ENCODE results near the gene BIRC2. TPM values are rescaled to one million over a fixed set of nuclear protein-coding genes. Genes with fewer than 3 reads are reported as not detected.

BIRC2 gene
- total RNA-seq, 1 donor from 2014 or later: 63.9 TPM

DNA sequence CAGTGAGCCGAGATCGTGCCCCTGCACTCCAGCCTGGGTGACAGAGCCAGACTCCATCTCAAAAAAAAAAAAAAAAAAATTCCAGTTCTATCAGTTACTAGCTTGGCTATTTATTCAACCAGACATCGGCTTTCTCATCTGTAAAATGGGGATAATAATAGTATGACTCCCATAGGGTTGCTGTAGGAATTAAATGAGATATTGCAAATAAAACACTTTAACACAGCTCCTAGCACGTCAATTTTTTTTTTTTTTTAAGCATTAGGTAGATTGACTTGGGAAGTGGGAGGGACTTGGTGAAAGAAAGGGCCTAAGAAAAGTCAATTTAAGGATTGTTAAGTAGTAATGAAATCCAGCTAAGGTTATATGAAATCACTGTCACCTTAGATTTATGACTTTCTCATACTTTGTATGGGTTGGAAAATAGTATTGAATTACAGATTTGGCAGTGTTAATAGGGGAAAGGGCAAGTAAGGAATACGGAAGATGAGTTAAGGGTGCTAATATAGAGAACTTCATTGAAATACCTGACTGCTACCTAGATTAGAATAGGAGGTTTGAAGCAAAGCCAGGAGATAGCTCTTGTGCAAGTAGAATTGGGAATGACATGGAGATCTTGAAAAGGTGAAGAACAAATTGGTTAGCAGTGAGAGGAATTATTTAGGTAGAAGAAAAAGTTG is 28.8 kb downstream of the BIRC2 start:
- Histone ChIP-seq H3K4me3 (ENCODE audit: low read depth, low read length) (no peak overlapping the region), H3K27me3 (ENCODE audit: control insufficient read depth, insufficient read depth, low read length) (no peaks in the 10 kb centered on the region), H3K36me3 (ENCODE audit: control insufficient read depth, insufficient read depth, low read length) (no peaks in the 10 kb centered on the region)
- no peak for DNase-seq (ENCODE audit: low read depth)
- no peak for TF ChIP-seq CTCF (IDR thresholded peaks at IDR 0.05; ENCODE audit: insufficient read depth, low read length, poor library complexity, severe bottlenecking)

DNA sequence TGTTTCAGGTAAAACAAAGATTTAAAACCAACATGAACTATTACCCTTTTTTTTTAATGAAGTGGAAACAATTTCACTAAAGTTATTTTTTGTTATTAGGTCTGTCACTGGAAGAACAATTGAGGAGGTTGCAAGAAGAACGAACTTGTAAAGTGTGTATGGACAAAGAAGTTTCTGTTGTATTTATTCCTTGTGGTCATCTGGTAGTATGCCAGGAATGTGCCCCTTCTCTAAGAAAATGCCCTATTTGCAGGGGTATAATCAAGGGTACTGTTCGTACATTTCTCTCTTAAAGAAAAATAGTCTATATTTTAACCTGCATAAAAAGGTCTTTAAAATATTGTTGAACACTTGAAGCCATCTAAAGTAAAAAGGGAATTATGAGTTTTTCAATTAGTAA is 30.9 kb downstream of the BIRC2 start:
- no peak for TF ChIP-seq CTCF (IDR thresholded peaks at IDR 0.05; ENCODE audit: insufficient read depth, low read length, poor library complexity, severe bottlenecking)
- no peaks in the 10 kb centered on the region for H3K27me3 ChIP-seq (ENCODE audit: control insufficient read depth, insufficient read depth, low read length)
- no peak overlapping the region for H3K4me3 ChIP-seq (ENCODE audit: low read depth, low read length)
- H3K36me3 ChIP-seq (ENCODE audit: control insufficient read depth, insufficient read depth, low read length): no peaks in the 10 kb centered on the region
- no peak for DNase-seq (ENCODE audit: low read depth)

GRCh38 chr11:102378818-102379217 is 31.8 kb downstream of the BIRC2 start:
- Histone ChIP-seq H3K27me3 (ENCODE audit: control insufficient read depth, insufficient read depth, low read length) (no peaks in the 10 kb centered on the region), H3K4me3 (ENCODE audit: low read depth, low read length) (no peak overlapping the region), H3K36me3 (ENCODE audit: control insufficient read depth, insufficient read depth, low read length) (no peaks in the 10 kb centered on the region)
- TF ChIP-seq CTCF (IDR thresholded peaks at IDR 0.05; ENCODE audit: insufficient read depth, low read length, poor library complexity, severe bottlenecking): no peak
- DNase-seq (ENCODE audit: low read depth): no peak

DNA sequence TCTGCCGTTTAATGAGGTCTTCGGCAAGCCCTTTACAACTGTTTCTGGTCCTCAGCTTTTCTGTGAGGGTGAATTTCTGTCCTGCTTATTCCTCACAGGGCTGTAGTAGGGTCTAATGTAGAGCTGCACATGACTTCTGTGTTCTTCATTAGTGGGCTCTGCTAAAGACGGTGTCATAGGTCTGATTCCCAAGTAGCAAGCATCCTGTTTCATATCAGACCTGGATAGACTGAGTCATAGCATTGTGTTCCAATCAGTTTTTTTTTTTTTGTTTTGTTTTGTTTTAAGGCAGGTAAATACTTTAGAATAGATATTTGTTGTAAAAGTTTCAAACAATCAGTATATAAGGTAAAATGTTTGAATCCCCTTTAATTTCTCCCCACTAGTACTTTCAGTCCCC is 35.4 kb downstream of the BIRC2 start:
- no peak for TF ChIP-seq CTCF (IDR thresholded peaks at IDR 0.05; ENCODE audit: insufficient read depth, low read length, poor library complexity, severe bottlenecking)
- peaks cover 1% of the 10 kb centered on the region for H3K36me3 ChIP-seq (ENCODE audit: control insufficient read depth, insufficient read depth, low read length)
- H3K27me3 ChIP-seq (ENCODE audit: control insufficient read depth, insufficient read depth, low read length): no peaks in the 10 kb centered on the region
- H3K4me3 ChIP-seq (ENCODE audit: low read depth, low read length): no peak overlapping the region
- no peak for DNase-seq (ENCODE audit: low read depth)

GRCh38 chr11:102383839-102384238 is 36.8 kb downstream of the BIRC2 start:
- H3K4me3 ChIP-seq (ENCODE audit: low read depth, low read length): no peak overlapping the region
- DNase-seq (ENCODE audit: low read depth): no peak
- TF ChIP-seq CTCF (IDR thresholded peaks at IDR 0.05; ENCODE audit: insufficient read depth, low read length, poor library complexity, severe bottlenecking): no peak
- peaks cover 1% of the 10 kb centered on the region for H3K36me3 ChIP-seq (ENCODE audit: control insufficient read depth, insufficient read depth, low read length)
- no peaks in the 10 kb centered on the region for H3K27me3 ChIP-seq (ENCODE audit: control insufficient read depth, insufficient read depth, low read length)
